ENCODE measurements around the gene KLHL33.

Gene KLHL33

DNA sequence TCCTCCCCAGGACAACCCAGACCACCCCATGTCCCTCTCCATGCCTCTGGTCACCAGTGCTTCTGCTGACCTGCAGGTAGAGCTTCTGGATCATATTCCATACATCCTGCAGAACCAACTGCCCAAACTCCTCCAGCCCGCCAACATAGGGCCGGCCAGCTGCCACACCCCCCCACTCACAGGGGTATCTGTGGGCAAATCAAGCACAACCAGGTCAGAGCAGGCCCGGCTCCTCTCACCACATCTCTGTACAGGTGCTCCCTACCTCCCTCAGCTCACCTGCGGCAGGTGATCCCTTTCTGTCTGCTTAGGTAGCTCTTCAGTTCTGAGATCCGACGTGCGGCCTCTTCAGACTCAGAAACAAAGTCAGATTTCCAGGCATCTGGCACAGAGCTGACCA lies 51.6 kb downstream of the KLHL33 start:
- TF ChIP-seq, protein P1, sequence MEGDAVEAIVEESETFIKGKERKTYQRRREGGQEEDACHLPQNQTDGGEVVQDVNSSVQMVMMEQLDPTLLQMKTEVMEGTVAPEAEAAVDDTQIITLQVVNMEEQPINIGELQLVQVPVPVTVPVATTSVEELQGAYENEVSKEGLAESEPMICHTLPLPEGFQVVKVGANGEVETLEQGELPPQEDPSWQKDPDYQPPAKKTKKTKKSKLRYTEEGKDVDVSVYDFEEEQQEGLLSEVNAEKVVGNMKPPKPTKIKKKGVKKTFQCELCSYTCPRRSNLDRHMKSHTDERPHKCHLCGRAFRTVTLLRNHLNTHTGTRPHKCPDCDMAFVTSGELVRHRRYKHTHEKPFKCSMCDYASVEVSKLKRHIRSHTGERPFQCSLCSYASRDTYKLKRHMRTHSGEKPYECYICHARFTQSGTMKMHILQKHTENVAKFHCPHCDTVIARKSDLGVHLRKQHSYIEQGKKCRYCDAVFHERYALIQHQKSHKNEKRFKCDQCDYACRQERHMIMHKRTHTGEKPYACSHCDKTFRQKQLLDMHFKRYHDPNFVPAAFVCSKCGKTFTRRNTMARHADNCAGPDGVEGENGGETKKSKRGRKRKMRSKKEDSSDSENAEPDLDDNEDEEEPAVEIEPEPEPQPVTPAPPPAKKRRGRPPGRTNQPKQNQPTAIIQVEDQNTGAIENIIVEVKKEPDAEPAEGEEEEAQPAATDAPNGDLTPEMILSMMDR (IDR thresholded peaks at IDR 0.05; ENCODE audit: control insufficient read depth, extremely low read depth, insufficient read depth) = no peak
- no peak overlapping the region for H3K4me3 ChIP-seq (ENCODE audit: low read depth, low read length)
- DNase-seq (ENCODE audit: low read depth) = no peak

DNA sequence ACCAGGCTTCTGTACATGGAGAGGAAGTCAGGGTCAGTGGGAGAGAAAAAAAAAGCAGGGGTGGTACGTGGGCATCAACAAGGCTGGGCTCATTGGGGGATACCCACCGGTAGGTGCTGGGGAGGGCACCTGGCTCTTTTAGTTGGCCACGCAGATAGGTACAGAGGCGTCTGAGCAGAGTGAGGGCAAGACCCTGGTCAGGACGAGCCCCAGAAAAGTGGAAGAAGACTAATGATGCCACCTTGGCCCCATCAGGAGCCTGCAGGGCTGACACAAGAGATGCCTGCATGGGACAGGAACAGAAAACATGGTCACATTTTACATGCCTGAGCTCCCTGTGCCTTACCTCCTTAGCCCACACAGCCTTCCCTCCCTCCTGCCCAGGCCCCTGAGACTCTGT lies 52.3 kb downstream of the KLHL33 start:
- DNase-seq (ENCODE audit: low read depth) = no peak
- H3K4me3 ChIP-seq (ENCODE audit: low read depth, low read length) = no peak overlapping the region
- TF ChIP-seq, protein P1 (IDR thresholded peaks at IDR 0.05; ENCODE audit: control insufficient read depth, extremely low read depth, insufficient read depth) = no peak

DNA sequence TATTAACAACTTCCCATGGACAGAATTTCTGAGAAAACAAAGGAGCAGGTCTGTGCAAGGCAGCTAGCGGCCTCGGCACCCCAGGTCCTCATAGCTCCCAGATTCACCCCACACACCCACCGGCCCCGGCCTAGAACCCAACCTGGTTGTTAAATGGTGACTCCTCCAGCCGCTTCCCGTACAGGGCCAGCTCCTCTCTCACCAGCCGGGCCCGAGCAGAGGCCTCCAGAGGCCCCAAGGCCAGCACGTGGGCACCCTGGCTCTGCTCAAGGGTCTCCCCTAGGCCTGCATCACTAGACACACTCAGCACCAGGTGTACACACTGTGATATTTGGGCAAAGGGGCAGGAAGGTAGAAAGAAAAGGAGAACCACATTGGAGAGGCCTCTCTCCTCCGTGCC lies 52.9 kb downstream of the KLHL33 start:
- TF ChIP-seq, protein P1 (IDR thresholded peaks at IDR 0.05; ENCODE audit: control insufficient read depth, extremely low read depth, insufficient read depth) = no peak
- no peak overlapping the region for H3K4me3 ChIP-seq (ENCODE audit: low read depth, low read length)
- no peak for DNase-seq (ENCODE audit: low read depth)

DNA sequence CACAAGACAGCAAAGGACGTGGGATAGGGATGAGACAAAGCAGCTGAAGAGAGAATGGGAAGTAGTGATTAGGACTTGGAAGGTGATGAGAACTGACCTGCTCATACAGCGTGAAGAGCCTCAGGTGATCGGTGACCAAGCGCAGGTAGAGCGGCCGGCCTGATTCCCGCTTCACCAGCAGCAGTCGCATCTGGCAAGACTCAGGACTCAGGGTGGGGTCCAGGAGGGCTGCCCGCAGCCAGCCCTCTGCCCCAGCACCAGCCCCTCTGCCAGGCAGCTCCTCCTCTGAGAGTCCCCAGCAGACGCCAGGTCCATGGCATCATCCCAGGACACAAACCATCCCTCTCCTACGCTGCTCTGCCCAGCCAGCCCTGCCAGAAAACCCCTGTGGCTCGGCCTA lies 53.4 kb downstream of the KLHL33 start:
- DNase-seq (ENCODE audit: low read depth) = no peak

DNA sequence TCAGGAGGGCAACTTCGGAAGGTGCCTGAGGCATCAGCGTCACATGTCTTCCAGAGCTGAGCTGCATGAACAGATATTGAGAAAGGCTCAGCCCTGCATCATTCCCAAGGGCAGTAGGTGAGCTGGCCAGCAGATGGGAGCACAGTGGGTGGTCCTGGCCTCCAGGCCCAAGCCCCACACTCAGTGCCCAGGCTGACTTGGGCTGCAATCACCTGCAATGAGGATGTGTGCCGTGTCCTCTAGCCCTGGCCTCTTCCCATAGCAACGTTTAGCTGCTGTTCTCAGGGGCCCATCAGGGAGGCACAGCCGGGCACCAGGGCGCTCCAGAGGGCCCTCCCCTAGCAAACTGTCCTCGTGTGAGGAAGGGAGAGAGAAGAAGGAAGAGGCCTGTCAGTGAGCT lies 54.6 kb downstream of the KLHL33 start:
- TF ChIP-seq, protein P1 (IDR thresholded peaks at IDR 0.05; ENCODE audit: control insufficient read depth, extremely low read depth, insufficient read depth) = no peak
- H3K4me3 ChIP-seq (ENCODE audit: low read depth, low read length) = no peak overlapping the region
- DNase-seq (ENCODE audit: low read depth) = no peak

More for the DNA sequence above, 53.4 kb downstream of the KLHL33 start:
- no peak overlapping the region for H3K4me3 ChIP-seq (ENCODE audit: low read depth, low read length)
- TF ChIP-seq, protein P1 (IDR thresholded peaks at IDR 0.05; ENCODE audit: control insufficient read depth, extremely low read depth, insufficient read depth) = no peak

DNA sequence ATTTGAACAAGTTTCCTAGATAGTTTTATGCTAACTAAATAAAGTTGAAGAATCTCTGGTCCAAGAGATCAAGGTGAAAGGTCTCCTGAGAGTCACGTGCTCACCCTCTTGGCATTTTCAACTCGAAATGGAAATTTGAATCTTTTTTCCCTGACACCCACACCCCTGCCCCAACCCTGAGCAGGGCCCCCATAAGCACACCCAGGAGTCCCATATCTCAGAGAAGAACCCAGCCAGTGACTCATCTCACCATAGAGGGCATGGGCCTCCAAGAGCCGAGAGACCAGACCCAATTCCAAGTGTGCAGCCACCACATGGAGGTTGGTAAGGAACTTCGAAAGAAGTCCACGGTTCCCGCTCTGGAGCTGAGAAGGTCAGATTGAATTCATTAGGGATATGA lies 55.3 kb downstream of the KLHL33 start:
- no peak overlapping the region for H3K4me3 ChIP-seq (ENCODE audit: low read depth, low read length)
- TF ChIP-seq, protein P1 (IDR thresholded peaks at IDR 0.05; ENCODE audit: control insufficient read depth, extremely low read depth, insufficient read depth) = no peak
- DNase-seq (ENCODE audit: low read depth) = no peak

DNA sequence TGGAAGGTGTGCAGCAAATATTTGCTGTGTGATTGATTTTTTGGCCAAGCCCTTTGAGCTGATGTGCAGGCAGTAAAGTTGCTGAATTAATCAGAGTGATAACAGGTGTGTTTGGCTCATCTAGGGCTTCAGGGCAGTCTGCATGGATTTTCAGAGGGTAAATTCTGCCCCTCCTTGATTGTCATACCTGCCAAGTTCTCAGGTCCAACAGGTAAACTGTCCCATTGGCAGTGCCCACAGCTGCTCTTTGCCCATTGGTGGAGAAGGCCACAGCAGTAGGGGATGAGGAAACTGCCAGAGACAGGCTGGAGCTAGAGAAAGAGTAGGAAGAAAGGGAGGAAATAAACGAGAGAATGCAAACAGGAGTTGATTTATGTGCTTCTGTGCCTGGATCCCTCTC lies 56.2 kb downstream of the KLHL33 start:
- TF ChIP-seq, protein P1 (IDR thresholded peaks at IDR 0.05; ENCODE audit: control insufficient read depth, extremely low read depth, insufficient read depth) = no peak
- H3K4me3 ChIP-seq (ENCODE audit: low read depth, low read length) = no peak overlapping the region
- no peak for DNase-seq (ENCODE audit: low read depth)
